ENCODE measurements around the gene DCTN3. TPM values are rescaled to one million over a fixed set of nuclear protein-coding genes. Genes with fewer than 3 reads are reported as not detected.

DCTN3 gene
- total and polyA plus RNA-seq, 2 donors (not counting 3 experiments of a cell fraction or from before 2014, with no cell fraction given) = 91.0 to 170 TPM

DNA sequence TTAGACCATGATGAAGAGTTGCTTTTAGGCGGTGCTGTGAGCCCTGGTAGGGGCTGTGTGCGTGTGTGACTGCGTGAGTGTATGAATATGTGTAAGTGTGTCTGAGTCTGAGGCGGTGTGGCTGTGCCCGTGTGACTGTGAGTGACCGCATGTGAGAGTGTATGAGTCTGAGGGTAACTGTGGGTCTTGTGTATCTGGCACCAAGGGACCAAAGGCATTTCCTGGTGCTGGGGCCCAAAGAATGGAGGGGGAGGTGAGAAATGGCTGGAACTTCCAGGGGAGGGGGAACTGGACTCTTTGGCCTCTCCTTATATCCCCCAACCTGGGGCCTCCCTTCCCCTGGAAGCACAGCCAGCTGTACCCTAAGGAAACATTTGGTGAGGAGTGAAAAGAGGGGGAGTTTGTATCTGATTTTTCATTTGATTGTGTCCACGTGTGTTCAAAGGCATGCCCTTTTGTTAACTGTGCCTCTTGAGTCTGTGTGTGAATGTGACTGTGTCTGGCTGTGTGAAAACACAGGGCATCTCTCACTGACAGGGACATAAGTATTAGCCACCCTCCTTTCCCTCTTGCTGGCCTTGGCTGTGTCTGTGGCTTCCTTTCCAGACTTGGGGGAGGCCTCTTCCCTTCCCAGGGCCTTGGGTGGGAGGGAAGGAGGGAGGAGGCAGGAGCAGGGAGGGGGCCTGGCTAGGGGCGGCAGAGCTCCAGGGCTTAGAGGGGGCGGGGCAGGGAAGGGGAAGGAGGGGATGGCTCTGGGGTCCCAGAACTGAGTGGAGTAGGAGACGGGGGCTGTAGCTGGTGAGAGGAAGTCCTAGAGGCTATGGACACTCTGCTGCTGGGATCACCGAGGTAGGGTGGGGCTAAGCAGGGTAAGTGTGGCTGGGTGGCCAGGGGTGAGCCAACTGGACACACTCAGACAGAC, 33.1 kb upstream of the DCTN3 start:
- Histone ChIP-seq H3K9me3 (replicated peaks; ENCODE audit: control insufficient read depth, insufficient read depth, low read length) (no peaks in the 10 kb centered on the region), H3K9ac (replicated peaks; ENCODE audit: extremely low read depth, insufficient read depth, low read length) (no peak overlapping the region), H2AFZ (ENCODE audit: low read depth, low read length) (peak overlapping the region; percentile 10), H3K4me2 (ENCODE audit: insufficient read depth, low read length) (peak overlapping the region; percentile 44), H3K9me1 (replicated peaks; ENCODE audit: control insufficient read depth, extremely low read depth, insufficient read depth, low read length) (no peaks in the 10 kb centered on the region), H4K20me1 (replicated peaks; ENCODE audit: control insufficient read depth, extremely low read depth, insufficient read depth, low read length) (no peaks in the 10 kb centered on the region), H3K27me3 (ENCODE audit: control insufficient read depth in 2 of 2, insufficient read depth in 2 of 2, low read length in 2 of 2) (no peaks in the 10 kb centered on the region), H3K79me2 (ENCODE audit: control insufficient read depth, insufficient read depth, low read length) (no peaks in the 10 kb centered on the region), H3K4me1 (ENCODE audit: control insufficient read depth, extremely low read depth, insufficient read depth, low read length) (peaks cover 23% of the 10 kb centered on the region), H3K36me3 (ENCODE audit: control insufficient read depth in 2 of 2, extremely low read depth in 1 of 2, insufficient read depth in 2 of 2, low read length in 2 of 2) (peaks cover 0 to 12% of the 10 kb centered on the region in 2 experiments), H3K4me3 (replicated peaks in 1 of 3; ENCODE audit: insufficient read depth in 1 of 3, low read depth in 1 of 3, low read length in 3 of 3) (no peak overlapping the region), H3K27ac (ENCODE audit: insufficient read depth, low read depth, low read length) (no peak overlapping the region)
- CTCF ChIA-PET = interaction anchor here (2.2 kb wide), 1 partner anchor 11 kb away, joined by 7 read pairs; no protein-coding TSS in a partner anchor
- no TSS peak for BruUV-seq (replicated peaks)
- TF ChIP-seq CTCF (IDR thresholded peaks at IDR 0.05; ENCODE audit: extremely low read depth in 1 of 2, insufficient read depth in 1 of 2, low read depth in 1 of 2, low read length in 2 of 2) = no peak
- no peak for TF ChIP-seq POLR2A (IDR thresholded peaks at IDR 0.05; ENCODE audit: low read depth, low read length)
- TF ChIP-seq JUN (IDR thresholded peaks at IDR 0.05; ENCODE audit: borderline replicate concordance, insufficient read depth, insufficient read length, low read depth) = no peak
- no peak for TF ChIP-seq GATA2 (IDR thresholded peaks at IDR 0.05; ENCODE audit: insufficient read depth, insufficient read length, low read depth, low read length)
- no peak for TF ChIP-seq FOS (IDR thresholded peaks at IDR 0.05; ENCODE audit: borderline replicate concordance, insufficient read depth, low read length)
- no peak for TF ChIP-seq POLR2AphosphoS5 (IDR thresholded peaks at IDR 0.05; ENCODE audit: insufficient read depth, low read depth, low read length)
- FAIRE-seq = peak; percentile 61
- intact Hi-C loops (cut with micrococcal nuclease) (no loop called here), dilution Hi-C loops (cut with MboI; ENCODE audit: extremely low pct_ligation_motif_present, low sequenced_read_pairs) (no loop called here)
- POLR2A ChIA-PET = no interaction called here
- peak; percentile 32 for DNase-seq (ENCODE audit: low read depth, low spot score)
